ENCODE results near the gene CBX4.

Gene CBX4

GRCh38 chr17:79835470-79835899, 3.8 kb downstream of the CBX4 start:
- peak overlapping the region; percentile 94 for H3K27ac ChIP-seq
- TF ChIP-seq CTCF (conservative IDR thresholded peaks at IDR 0.05), result no peak
- no peak for TF ChIP-seq ZFX (IDR thresholded peaks at IDR 0.05)

- TF ChIP-seq ZFX (IDR thresholded peaks at IDR 0.05) (no peak), CTCF (conservative IDR thresholded peaks at IDR 0.05) (peak; percentile 97)
- H3K27ac ChIP-seq, result peak overlapping the region; percentile 94
These were observed 4.4 kb downstream of the CBX4 start for GRCh38 chr17:79834565-79835469.

- H3K27ac ChIP-seq, result peak overlapping the region; percentile 94
- TF ChIP-seq CTCF (conservative IDR thresholded peaks at IDR 0.05) (no peak), ZFX (IDR thresholded peaks at IDR 0.05) (peak; percentile 39; the same call in 1 of the 2 replicates)
These were observed 5.3 kb downstream of the CBX4 start for GRCh38 chr17:79833744-79834564.

GRCh38 chr17:79833110-79833450, 6.2 kb downstream of the CBX4 start:
- TF ChIP-seq CTCF (conservative IDR thresholded peaks at IDR 0.05) (no peak), ZFX (IDR thresholded peaks at IDR 0.05) (no peak)
- H3K27ac ChIP-seq, result peak overlapping the region; percentile 98

- H3K27ac ChIP-seq, result peak overlapping the region; percentile 98
These were observed 6.8 kb downstream of the CBX4 start for GRCh38 chr17:79832218-79833109.

More at GRCh38 chr17:79832218-79833109, 6.8 kb downstream of the CBX4 start:
- TF ChIP-seq CTCF (conservative IDR thresholded peaks at IDR 0.05) (no peak), ZFX (IDR thresholded peaks at IDR 0.05) (peak; percentile 49)

Data from C4-2B (cell line).